Measurements from ENCODE around the gene KIF1B. TPM values are rescaled to one million over a fixed set of nuclear protein-coding genes. Genes with fewer than 3 reads are reported as not detected.

Gene KIF1B
- total and polyA plus RNA-seq, 9 of the 15 experiments (the other 6 are each of a cell fraction or from before 2014, with no cell fraction given) = 2.8 to 19.8 (median 11.9) TPM

DNA sequence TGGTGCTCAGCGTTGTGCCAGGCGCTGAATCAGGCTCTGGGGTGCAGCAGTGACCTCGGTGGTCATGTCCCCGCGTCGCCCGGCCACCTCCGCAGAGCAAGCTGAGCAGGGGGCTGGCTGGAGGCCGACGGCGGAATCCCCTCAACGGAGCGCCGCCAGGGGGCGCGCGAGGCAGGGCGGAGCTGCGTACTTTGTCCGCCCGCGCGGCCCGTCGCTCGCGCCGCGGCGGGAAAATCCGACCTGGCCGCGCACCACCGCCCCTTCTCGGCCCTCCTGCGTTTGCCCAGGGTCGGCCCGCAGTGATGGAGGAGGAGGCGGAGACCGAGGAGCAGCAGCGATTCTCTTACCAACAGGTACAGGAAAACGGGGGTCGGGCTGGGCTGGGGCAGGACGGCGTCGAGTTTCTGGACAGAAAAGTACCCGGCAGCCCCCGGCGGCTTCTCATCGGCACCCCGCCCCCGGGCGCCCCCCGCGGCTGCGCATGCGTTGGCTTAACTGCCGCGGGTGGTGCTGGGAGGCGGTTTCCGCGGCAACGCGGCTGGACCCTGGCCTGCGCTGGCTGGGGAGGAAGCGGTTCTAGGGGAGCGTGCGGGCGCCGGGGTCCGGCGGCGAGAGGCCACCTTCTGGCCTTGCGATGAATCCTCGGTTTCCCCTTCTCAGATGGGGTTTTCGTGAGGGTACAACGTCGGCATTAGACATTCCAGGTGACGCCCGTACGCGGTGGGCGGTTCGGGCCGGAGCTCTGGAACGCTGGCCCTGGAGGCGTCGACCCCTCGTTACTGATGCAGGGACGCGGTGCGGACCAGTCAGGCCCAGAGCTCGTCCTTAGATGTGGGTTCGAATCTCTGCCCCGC is 220.1 kb downstream of the KIF1B start, which contains the start of gene CENPS (continued):
- TF ChIP-seq, protein P1, sequence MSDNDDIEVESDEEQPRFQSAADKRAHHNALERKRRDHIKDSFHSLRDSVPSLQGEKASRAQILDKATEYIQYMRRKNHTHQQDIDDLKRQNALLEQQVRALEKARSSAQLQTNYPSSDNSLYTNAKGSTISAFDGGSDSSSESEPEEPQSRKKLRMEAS (CRISPR knock-in tag; IDR thresholded peaks at IDR 0.05) = peak; percentile 95
- peak; percentile 89 for TF ChIP-seq CBFB (CRISPR knock-in tag; IDR thresholded peaks at IDR 0.05)
- TF ChIP-seq, protein P2, sequence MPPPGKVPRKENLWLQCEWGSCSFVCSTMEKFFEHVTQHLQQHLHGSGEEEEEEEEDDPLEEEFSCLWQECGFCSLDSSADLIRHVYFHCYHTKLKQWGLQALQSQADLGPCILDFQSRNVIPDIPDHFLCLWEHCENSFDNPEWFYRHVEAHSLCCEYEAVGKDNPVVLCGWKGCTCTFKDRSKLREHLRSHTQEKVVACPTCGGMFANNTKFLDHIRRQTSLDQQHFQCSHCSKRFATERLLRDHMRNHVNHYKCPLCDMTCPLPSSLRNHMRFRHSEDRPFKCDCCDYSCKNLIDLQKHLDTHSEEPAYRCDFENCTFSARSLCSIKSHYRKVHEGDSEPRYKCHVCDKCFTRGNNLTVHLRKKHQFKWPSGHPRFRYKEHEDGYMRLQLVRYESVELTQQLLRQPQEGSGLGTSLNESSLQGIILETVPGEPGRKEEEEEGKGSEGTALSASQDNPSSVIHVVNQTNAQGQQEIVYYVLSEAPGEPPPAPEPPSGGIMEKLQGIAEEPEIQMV (tag; conservative IDR thresholded peaks at IDR 0.05; ENCODE audit: low read depth) = no peak
- peak; percentile 62 for TF ChIP-seq BMI1 (IDR thresholded peaks at IDR 0.05; ENCODE audit: low read length)
- no peak for TF ChIP-seq U2AF2 (optimal IDR thresholded peaks at IDR 0.05; ENCODE audit: low read depth, low read length)
- TF ChIP-seq SRSF9 (IDR thresholded peaks at IDR 0.05; ENCODE audit: borderline replicate concordance, low read depth, low read length) = no peak
- peak; percentile 99 for TF ChIP-seq CXXC5 (CRISPR knock-in tag; IDR thresholded peaks at IDR 0.05)
- peak; percentile 87 for TF ChIP-seq NFIC (IDR thresholded peaks at IDR 0.05)
- peak; percentile 94; the same call in 1 of the 2 replicates for TF ChIP-seq ZNF282 (CRISPR knock-in tag; IDR thresholded peaks at IDR 0.05)
- TF ChIP-seq, protein P3, sequence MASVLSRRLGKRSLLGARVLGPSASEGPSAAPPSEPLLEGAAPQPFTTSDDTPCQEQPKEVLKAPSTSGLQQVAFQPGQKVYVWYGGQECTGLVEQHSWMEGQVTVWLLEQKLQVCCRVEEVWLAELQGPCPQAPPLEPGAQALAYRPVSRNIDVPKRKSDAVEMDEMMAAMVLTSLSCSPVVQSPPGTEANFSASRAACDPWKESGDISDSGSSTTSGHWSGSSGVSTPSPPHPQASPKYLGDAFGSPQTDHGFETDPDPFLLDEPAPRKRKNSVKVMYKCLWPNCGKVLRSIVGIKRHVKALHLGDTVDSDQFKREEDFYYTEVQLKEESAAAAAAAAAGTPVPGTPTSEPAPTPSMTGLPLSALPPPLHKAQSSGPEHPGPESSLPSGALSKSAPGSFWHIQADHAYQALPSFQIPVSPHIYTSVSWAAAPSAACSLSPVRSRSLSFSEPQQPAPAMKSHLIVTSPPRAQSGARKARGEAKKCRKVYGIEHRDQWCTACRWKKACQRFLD (CRISPR knock-in tag; IDR thresholded peaks at IDR 0.05) = peak; percentile 98
- peak; percentile 31; the same call in 1 of the 2 replicates for TF ChIP-seq DPF2 (IDR thresholded peaks at IDR 0.05)
- TF ChIP-seq ZNF436 (CRISPR knock-in tag; IDR thresholded peaks at IDR 0.05) = no peak
- peak; percentile 96 for TF ChIP-seq FIP1L1 (IDR thresholded peaks at IDR 0.05; ENCODE audit: low read depth, low read length, poor library complexity, severe bottlenecking)
- no peak for TF ChIP-seq ZNF696 (CRISPR knock-in tag; conservative IDR thresholded peaks at IDR 0.05)
- no peak for TF ChIP-seq SETDB1 (IDR thresholded peaks at IDR 0.05; ENCODE audit: low read length)
- no peak for TF ChIP-seq FOS (IDR thresholded peaks at IDR 0.05; ENCODE audit: extremely low read depth, insufficient read length)
- TF ChIP-seq TRIM24 (IDR thresholded peaks at IDR 0.05) = peak in 1 of 2 experiments; percentile 86; a peak in 2 of 4 replicates
- no peak for TF ChIP-seq LEF1 (IDR thresholded peaks at IDR 0.05)
- TF ChIP-seq, protein P4, sequence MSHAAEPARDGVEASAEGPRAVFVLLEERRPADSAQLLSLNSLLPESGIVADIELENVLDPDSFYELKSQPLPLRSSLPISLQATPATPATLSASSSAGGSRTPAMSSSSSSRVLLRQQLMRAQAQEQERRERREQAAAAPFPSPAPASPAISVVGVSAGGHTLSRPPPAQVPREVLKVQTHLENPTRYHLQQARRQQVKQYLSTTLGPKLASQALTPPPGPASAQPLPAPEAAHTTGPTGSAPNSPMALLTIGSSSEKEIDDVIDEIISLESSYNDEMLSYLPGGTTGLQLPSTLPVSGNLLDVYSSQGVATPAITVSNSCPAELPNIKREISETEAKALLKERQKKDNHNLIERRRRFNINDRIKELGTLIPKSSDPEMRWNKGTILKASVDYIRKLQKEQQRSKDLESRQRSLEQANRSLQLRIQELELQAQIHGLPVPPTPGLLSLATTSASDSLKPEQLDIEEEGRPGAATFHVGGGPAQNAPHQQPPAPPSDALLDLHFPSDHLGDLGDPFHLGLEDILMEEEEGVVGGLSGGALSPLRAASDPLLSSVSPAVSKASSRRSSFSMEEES (CRISPR knock-in tag; IDR thresholded peaks at IDR 0.05) = no peak; the same call in 1 of the 2 replicates
- TF ChIP-seq ZNF263 (CRISPR knock-in tag; IDR thresholded peaks at IDR 0.05; ENCODE audit: borderline replicate concordance) = peak; percentile 22; the same call in 1 of the 2 replicates
- peak; percentile 74; the same call in 1 of the 2 replicates for TF ChIP-seq TCF7 (IDR thresholded peaks at IDR 0.05; ENCODE audit: borderline replicate concordance)
- TF ChIP-seq STAT5A (IDR thresholded peaks at IDR 0.05; ENCODE audit: borderline replicate concordance, low read length) = no peak; the same call in 1 of the 2 replicates
- peak; percentile 80 for TF ChIP-seq ZNF143 (CRISPR knock-in tag; IDR thresholded peaks at IDR 0.05)
- TF ChIP-seq COPS2 (conservative IDR thresholded peaks at IDR 0.05) = no peak
- TF ChIP-seq POLR2B (IDR thresholded peaks at IDR 0.05; ENCODE audit: low read depth, partially characterized antibody) = peak; percentile 60
- TF ChIP-seq PTTG1 (tag; IDR thresholded peaks at IDR 0.05; ENCODE audit: low read depth) = no peak
